ENCODE results near the gene ENTREP3.

GRCh38 chr1:155219592-155220031 lies 35.7 kb downstream of the ENTREP3 start:
- TF ChIP-seq, protein P1, sequence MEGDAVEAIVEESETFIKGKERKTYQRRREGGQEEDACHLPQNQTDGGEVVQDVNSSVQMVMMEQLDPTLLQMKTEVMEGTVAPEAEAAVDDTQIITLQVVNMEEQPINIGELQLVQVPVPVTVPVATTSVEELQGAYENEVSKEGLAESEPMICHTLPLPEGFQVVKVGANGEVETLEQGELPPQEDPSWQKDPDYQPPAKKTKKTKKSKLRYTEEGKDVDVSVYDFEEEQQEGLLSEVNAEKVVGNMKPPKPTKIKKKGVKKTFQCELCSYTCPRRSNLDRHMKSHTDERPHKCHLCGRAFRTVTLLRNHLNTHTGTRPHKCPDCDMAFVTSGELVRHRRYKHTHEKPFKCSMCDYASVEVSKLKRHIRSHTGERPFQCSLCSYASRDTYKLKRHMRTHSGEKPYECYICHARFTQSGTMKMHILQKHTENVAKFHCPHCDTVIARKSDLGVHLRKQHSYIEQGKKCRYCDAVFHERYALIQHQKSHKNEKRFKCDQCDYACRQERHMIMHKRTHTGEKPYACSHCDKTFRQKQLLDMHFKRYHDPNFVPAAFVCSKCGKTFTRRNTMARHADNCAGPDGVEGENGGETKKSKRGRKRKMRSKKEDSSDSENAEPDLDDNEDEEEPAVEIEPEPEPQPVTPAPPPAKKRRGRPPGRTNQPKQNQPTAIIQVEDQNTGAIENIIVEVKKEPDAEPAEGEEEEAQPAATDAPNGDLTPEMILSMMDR (IDR thresholded peaks at IDR 0.05) = no peak
- no peak for TF ChIP-seq POLR2A (IDR thresholded peaks at IDR 0.05)
